BJ (cell line): ENCODE measurements around the gene DCLK1. TPM values are rescaled to one million over a fixed set of nuclear protein-coding genes. Genes with fewer than 3 reads are reported as not detected.

Experiments used
- CTCF ChIA-PET: fragments of 350-600 bp; formaldehyde crosslinking; extraction: SDS; loops from one replicate; lab custom pipeline; 2021; ENCODE audit warnings: antibody characterized with exemption, inconsistent platforms; lab: Yijun Ruan, JAX
- POLR2A ChIA-PET: fragments of 300-600 bp; sonication (Branson Sonifier 250); formaldehyde crosslinking; extraction: SDS; loops from one replicate; lab custom pipeline; 2021; ENCODE audit warnings: antibody characterized with exemption; lab: Charles Lee
- DNase-seq: peaks from one replicate; pipeline ENCODE4 v3.0.0-alpha.2; 2011; ENCODE audit warnings: low read depth
- H3K27me3 ChIP-seq: 2 replicates; pipeline ENCODE4 v1.6.0; 2011; ENCODE audit warnings: low read length; ENCODE audit not compliant: control insufficient read depth, insufficient read depth
- H3K36me3 ChIP-seq: 2 replicates; pipeline ENCODE4 v1.5.1; 2011; ENCODE audit warnings: low read length; ENCODE audit not compliant: control insufficient read depth, insufficient read depth
- H3K4me3 ChIP-seq: 2 replicates; pipeline ENCODE4 v1.5.1; 2011; ENCODE audit warnings: low read depth, mild to moderate bottlenecking, control low read depth, low read length
- polyA plus RNA-seq: library from polyadenylated mRNA; depleted of rRNA; stranded (reverse); fragments of >200 nt; gene quantifications from 2 replicates; pipeline ENCODE4 v1.2.3, GENCODE V29; 2011
- TF ChIP-seq, protein P1 (sequence below): IDR thresholded peaks from 2 replicates; pipeline ENCODE4 v1.5.1; 2011; ENCODE audit warnings: low read depth, mild to moderate bottlenecking, control low read depth, inconsistent platforms, low read length, moderate library complexity; ENCODE audit not compliant: insufficient read depth

DCLK1 gene
- polyA plus RNA-seq, 1 experiment, result 1.1 TPM

DNA sequence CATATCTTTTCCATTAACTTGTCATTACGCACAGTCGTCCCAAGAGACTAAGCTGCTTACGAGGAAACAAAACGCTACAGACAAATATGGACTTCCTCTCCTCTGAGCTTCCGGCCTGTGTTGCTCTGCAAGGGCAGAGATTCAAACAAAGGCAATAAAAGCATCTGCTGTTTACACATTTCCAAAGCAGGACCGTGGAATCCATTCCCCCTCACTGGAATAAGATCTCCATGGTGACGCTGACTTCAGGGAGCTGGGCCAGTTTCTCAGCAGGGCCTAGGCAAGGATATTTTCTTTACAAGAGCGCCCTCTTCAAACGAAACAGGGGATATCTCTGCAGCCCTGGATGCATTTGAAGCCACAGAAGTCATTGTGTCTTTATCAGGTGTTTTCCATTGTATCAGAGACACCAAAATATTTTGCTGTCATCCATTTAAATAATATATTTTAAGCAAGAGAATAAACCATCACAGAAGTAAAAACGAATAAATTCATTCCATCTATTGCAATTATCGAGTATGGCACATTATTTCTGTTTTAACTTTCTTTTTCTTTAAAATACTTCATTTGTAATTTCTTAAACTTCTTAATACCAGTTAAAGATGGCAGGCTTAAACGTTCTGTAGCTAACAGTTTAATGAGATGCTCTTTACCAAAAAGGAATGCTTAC is 177.5 kb downstream of the DCLK1 start:
- ChIA-PET CTCF (interaction anchor here (0.6 to 2.1 kb wide), 28 partner anchors 9 to 859 kb away, joined by 3 to 8 read pairs (median 4); no protein-coding TSS in a partner anchor), POLR2A (interaction anchor here (0.6 kb wide), 2 partner anchors 474 to 1090 kb away, joined by 3 to 4 read pairs; no protein-coding TSS in a partner anchor)
- TF ChIP-seq, protein P1, sequence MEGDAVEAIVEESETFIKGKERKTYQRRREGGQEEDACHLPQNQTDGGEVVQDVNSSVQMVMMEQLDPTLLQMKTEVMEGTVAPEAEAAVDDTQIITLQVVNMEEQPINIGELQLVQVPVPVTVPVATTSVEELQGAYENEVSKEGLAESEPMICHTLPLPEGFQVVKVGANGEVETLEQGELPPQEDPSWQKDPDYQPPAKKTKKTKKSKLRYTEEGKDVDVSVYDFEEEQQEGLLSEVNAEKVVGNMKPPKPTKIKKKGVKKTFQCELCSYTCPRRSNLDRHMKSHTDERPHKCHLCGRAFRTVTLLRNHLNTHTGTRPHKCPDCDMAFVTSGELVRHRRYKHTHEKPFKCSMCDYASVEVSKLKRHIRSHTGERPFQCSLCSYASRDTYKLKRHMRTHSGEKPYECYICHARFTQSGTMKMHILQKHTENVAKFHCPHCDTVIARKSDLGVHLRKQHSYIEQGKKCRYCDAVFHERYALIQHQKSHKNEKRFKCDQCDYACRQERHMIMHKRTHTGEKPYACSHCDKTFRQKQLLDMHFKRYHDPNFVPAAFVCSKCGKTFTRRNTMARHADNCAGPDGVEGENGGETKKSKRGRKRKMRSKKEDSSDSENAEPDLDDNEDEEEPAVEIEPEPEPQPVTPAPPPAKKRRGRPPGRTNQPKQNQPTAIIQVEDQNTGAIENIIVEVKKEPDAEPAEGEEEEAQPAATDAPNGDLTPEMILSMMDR, result peak; percentile 73
- Histone ChIP-seq H3K36me3 (no peaks in the 10 kb centered on the region), H3K4me3 (no peak overlapping the region), H3K27me3 (no peaks in the 10 kb centered on the region)
- peak; percentile 91 for DNase-seq

DNA sequence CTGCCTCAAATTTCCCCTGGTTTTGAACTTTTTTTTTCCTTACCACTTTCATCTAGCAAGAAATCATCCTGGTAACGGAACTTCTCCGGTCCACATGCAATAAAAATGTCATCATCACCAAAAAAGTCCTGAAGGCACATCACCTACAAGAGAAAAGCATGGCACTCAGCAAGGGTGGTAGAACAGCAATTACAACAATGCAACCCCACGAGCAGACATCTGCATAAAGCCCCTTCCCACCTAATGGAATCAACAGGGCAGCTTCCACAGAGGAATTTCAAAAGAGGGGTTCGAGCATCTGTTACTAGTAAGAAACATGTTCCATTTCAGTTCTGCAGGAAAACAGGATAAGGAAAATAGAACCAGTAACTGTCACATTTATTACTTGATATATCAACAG is 183.9 kb downstream of the DCLK1 start:
- DNase-seq, result no peak
- H3K4me3 ChIP-seq, result no peak overlapping the region
- H3K27me3 ChIP-seq, result no peaks in the 10 kb centered on the region
- ChIA-PET POLR2A (no interaction called here), CTCF (interaction anchor here (0.7 kb wide), 1 partner anchor 199 kb away, joined by 5 read pairs; no protein-coding TSS in a partner anchor)
- no peaks in the 10 kb centered on the region for H3K36me3 ChIP-seq
- TF ChIP-seq, protein P1, result no peak

DNA sequence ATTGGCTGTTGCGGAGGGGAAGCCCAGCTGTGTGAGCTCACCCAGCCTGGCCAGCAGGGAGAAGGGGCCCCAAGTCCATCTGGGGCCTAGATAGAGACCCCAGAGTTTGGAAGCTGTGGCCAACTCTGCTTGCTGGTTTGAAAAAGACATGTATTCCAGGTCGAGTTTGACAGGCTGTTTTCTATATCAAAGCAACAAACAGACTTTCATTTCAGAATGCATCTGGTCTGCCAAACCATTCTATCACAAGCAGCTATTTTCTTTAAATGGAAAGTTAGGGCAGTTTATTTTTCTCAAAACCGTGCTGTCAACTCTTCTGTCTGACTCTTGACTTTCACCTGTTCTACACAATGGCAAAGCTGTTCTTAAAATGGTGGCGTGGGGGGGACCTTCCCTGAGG is 185.8 kb downstream of the DCLK1 start:
- H3K4me3 ChIP-seq, result no peak overlapping the region
- no peaks in the 10 kb centered on the region; the same call in 1 of the 2 replicates for H3K27me3 ChIP-seq
- DNase-seq, result no peak
- no peaks in the 10 kb centered on the region for H3K36me3 ChIP-seq
- ChIA-PET CTCF (interaction anchor here (1.4 to 1.9 kb wide), 2 partner anchors 8 to 17 kb away, joined by 3 to 5 read pairs; no protein-coding TSS in a partner anchor), POLR2A (no interaction called here)
- TF ChIP-seq, protein P1, result no peak

DNA sequence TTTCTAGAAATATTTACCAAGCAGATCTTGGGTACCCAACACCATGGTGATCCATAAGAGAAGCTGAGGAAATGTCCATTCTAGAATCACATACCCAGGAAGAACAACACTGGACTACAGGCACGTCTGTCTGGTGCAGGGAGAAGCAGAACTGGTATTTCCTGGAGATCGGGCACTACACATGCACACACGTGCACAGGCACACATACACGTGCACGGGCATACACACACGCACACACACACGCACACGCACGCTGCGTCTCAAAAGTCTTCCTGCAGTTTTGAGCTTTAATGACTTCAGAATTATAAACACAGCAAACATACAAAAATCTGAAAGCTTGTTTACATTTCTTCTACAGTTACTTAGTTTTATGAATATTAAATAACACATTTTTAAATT is 189.8 kb downstream of the DCLK1 start:
- ChIA-PET POLR2A (interaction anchor here (0.5 kb wide), 1 partner anchor 491 kb away, joined by 4 read pairs; no protein-coding TSS in a partner anchor), CTCF (interaction anchor here (0.7 to 1.7 kb wide), 4 partner anchors 10 to 30 kb away, joined by 3 to 5 read pairs (median 4); no protein-coding TSS in a partner anchor)
- no peaks in the 10 kb centered on the region; the same call in 1 of the 2 replicates for H3K27me3 ChIP-seq
- H3K4me3 ChIP-seq, result no peak overlapping the region
- TF ChIP-seq, protein P1, result no peak
- no peak for DNase-seq
- no peaks in the 10 kb centered on the region for H3K36me3 ChIP-seq

DNA sequence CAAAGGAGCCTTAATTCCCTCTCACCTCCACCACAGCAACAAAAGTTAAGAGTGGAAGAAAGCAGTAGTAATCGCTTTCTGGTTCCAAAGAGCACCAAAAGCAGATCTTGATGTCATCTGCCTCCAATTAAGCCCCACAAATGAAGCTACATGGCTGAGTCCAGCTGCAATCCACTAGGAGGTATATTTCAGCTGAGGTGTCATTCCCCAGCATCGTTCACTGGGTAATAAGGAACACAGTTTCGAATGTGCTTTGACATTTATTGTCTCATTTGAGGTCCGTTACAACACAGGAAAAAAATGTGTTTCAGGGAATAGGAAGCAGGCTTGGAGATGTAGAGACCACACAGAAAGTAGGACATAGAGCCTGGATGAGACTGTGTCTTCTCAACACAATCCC is 190.4 kb downstream of the DCLK1 start:
- CTCF ChIA-PET, result interaction anchor here (0.7 to 1.7 kb wide), 3 partner anchors 11 to 16 kb away, joined by 3 to 5 read pairs (median 5); no protein-coding TSS in a partner anchor
- TF ChIP-seq, protein P1, result no peak
- DNase-seq, result peak; percentile 23
- Histone ChIP-seq H3K4me3 (no peak overlapping the region), H3K27me3 (no peaks in the 10 kb centered on the region; the same call in 1 of the 2 replicates), H3K36me3 (no peaks in the 10 kb centered on the region)
- POLR2A ChIA-PET, result no interaction called here
